Choroid plexus epithelial cell (primary cell): ENCODE results near the gene SELPLG.

Experiments used
- DNase-seq: peaks from one replicate; pipeline ENCODE4 v3.0.0-alpha.2; 2010; ENCODE audit warnings: low read depth
- H3K4me3 ChIP-seq: 2 replicates; pipeline ENCODE4 v1.5.1; 2011; ENCODE audit warnings: low read depth, mild to moderate bottlenecking, control low read depth, low read length, moderate library complexity
- CTCF ChIP-seq: conservative IDR thresholded peaks from 2 replicates; pipeline ENCODE4 v1.5.1; 2011; ENCODE audit warnings: low read depth, mild to moderate bottlenecking, control low read depth, inconsistent platforms, low read length, moderate library complexity

The SELPLG gene

GRCh38 chr12:108606492-108606891 is 27.2 kb downstream of the SELPLG start:
- no peak for TF ChIP-seq CTCF
- H3K4me3 ChIP-seq, result no peak overlapping the region
- no peak for DNase-seq

- no peak for DNase-seq
- no peak for TF ChIP-seq CTCF
- no peak overlapping the region for H3K4me3 ChIP-seq
These were observed 27.8 kb downstream of the SELPLG start for GRCh38 chr12:108605690-108606406.

- TF ChIP-seq CTCF, result no peak
- H3K4me3 ChIP-seq, result no peak overlapping the region
- peak; percentile 50 for DNase-seq
These were observed 28.5 kb downstream of the SELPLG start for GRCh38 chr12:108605000-108605689.

GRCh38 chr12:108604208-108604941 is 29.3 kb downstream of the SELPLG start:
- H3K4me3 ChIP-seq, result no peak overlapping the region
- TF ChIP-seq CTCF, result no peak
- DNase-seq, result no peak

GRCh38 chr12:108603743-108604142 is 30.0 kb downstream of the SELPLG start:
- DNase-seq, result no peak
- H3K4me3 ChIP-seq, result no peak overlapping the region
- TF ChIP-seq CTCF, result no peak

GRCh38 chr12:108602976-108603704 is 30.6 kb downstream of the SELPLG start:
- no peak for TF ChIP-seq CTCF
- H3K4me3 ChIP-seq, result no peak overlapping the region
- DNase-seq, result no peak
